WTC11 (cell line): ENCODE data around the gene LARP4B.

ENCODE experiments used
- CREB1 ChIP-seq: sonication (generic); formaldehyde crosslinking; IDR thresholded peaks from 2 replicates; pipeline ENCODE4 v1.8.0; 2023; ENCODE audit warnings: mild to moderate bottlenecking, missing genetic modification reagents
- JUN ChIP-seq: sonication (generic); formaldehyde crosslinking; IDR thresholded peaks from 2 replicates; pipeline ENCODE4 v1.8.0; 2023; ENCODE audit warnings: mild to moderate bottlenecking, missing genetic modification reagents
- TF ChIP-seq, protein P1 (sequence below): fragments of 200-600 bp; IDR thresholded peaks from 2 replicates; pipeline ENCODE4 v1.8.0; 2022; ENCODE audit warnings: antibody characterized with exemption
- TF ChIP-seq, protein P2 (sequence below): sonication (generic); formaldehyde crosslinking; conservative IDR thresholded peaks from 2 replicates; pipeline ENCODE4 v1.8.1; 2022; ENCODE audit warnings: mild to moderate bottlenecking, missing genetic modification reagents

GRCh38 chr10:811379-812175 is 119.9 kb downstream of the LARP4B start:
- TF ChIP-seq, protein P1, sequence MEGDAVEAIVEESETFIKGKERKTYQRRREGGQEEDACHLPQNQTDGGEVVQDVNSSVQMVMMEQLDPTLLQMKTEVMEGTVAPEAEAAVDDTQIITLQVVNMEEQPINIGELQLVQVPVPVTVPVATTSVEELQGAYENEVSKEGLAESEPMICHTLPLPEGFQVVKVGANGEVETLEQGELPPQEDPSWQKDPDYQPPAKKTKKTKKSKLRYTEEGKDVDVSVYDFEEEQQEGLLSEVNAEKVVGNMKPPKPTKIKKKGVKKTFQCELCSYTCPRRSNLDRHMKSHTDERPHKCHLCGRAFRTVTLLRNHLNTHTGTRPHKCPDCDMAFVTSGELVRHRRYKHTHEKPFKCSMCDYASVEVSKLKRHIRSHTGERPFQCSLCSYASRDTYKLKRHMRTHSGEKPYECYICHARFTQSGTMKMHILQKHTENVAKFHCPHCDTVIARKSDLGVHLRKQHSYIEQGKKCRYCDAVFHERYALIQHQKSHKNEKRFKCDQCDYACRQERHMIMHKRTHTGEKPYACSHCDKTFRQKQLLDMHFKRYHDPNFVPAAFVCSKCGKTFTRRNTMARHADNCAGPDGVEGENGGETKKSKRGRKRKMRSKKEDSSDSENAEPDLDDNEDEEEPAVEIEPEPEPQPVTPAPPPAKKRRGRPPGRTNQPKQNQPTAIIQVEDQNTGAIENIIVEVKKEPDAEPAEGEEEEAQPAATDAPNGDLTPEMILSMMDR, result no peak
- no peak for TF ChIP-seq CREB1 (CRISPR knock-in tag)
- no peak for TF ChIP-seq JUN (CRISPR knock-in tag)
- TF ChIP-seq, protein P2, sequence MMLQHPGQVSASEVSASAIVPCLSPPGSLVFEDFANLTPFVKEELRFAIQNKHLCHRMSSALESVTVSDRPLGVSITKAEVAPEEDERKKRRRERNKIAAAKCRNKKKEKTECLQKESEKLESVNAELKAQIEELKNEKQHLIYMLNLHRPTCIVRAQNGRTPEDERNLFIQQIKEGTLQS (CRISPR knock-in tag), result no peak
